IMR-90 (cell line): ENCODE results near the gene GSTP1. TPM values are rescaled to one million over a fixed set of nuclear protein-coding genes. Genes with fewer than 3 reads are reported as not detected.

ENCODE experiments used
- ATAC-seq: fragments of 200-7000 bp; cut with Tn5 transposase; 2 replicates; pipeline ENCODE4 v1.9.1; 2020; ENCODE audit warnings: low read depth, mild to moderate bottlenecking, moderate library complexity
- BruUV-seq: library from RNA; stranded (reverse); fragments of 400-500 nt; replicated peaks from 2 replicates; lab custom pipeline; 2021; lab: Mats Ljungman, UMichigan
- CTCF ChIA-PET: fragments of 300-600 bp; formaldehyde crosslinking; extraction: SDS; loops from one replicate; lab custom pipeline; 2021; ENCODE audit warnings: antibody characterized with exemption; lab: Yijun Ruan, JAX
- POLR2A ChIA-PET: fragments of 300-600 bp; sonication (Branson Sonifier 250); formaldehyde crosslinking; loops from one replicate; lab custom pipeline; 2022; ENCODE audit warnings: antibody characterized with exemption; ENCODE audit not compliant: unreplicated experiment; lab: Charles Lee
- DNase-seq: peaks from one replicate; pipeline ENCODE4 v3.0.0; 2013
- H2AFZ ChIP-seq: replicated peaks from 2 replicates; pipeline ENCODE3; 2013; ENCODE audit warnings: low read length, mild to moderate bottlenecking; ENCODE audit not compliant: poor library complexity
- H2AK5ac ChIP-seq: 2 replicates; pipeline ENCODE4 v1.6.1; 2013; ENCODE audit warnings: low read depth, low read length, inconsistent platforms
- H2AK9ac ChIP-seq: replicated peaks from 2 replicates; pipeline ENCODE3; 2013; ENCODE audit warnings: mild to moderate bottlenecking, low read depth, low read length, moderate library complexity; ENCODE audit not compliant: poor library complexity
- H2BK120ac ChIP-seq: 2 replicates; pipeline ENCODE4 v1.6.1; 2013; ENCODE audit warnings: low read depth, low read length, inconsistent platforms
- H2BK15ac ChIP-seq: 3 replicates; pipeline ENCODE4 v1.6.1; 2013; ENCODE audit warnings: low read depth, low read length, inconsistent platforms
- H2BK20ac ChIP-seq: 2 replicates; pipeline ENCODE4 v1.6.1; 2013; ENCODE audit warnings: low read depth, mild to moderate bottlenecking, inconsistent platforms, low read length, moderate library complexity
- H2BK5ac ChIP-seq: 2 replicates; pipeline ENCODE4 v1.6.1; 2013; ENCODE audit warnings: mild to moderate bottlenecking, low read depth, low read length, inconsistent platforms; ENCODE audit not compliant: poor library complexity, severe bottlenecking
- H3K14ac ChIP-seq: replicated peaks from 2 replicates; pipeline ENCODE4 v1.6.1; 2013; ENCODE audit warnings: low read depth, low read length, inconsistent platforms
- H3K18ac ChIP-seq: 2 replicates; pipeline ENCODE4 v1.6.1; 2013; ENCODE audit warnings: low read depth, low read length, control low read depth
- H3K23ac ChIP-seq: 2 replicates; pipeline ENCODE4 v1.6.1; 2013; ENCODE audit warnings: low read depth, low read length, inconsistent platforms
- H3K27ac ChIP-seq: 2 replicates; pipeline ENCODE4 v1.5.1; 2013; ENCODE audit warnings: mild to moderate bottlenecking, control low read depth, low read length; ENCODE audit not compliant: insufficient read depth
- H3K27me3 ChIP-seq: 2 replicates; pipeline ENCODE4 v1.6.1; 2013; ENCODE audit warnings: low read length; ENCODE audit not compliant: control insufficient read depth, insufficient read depth
- H3K36me3 ChIP-seq: 2 replicates; pipeline ENCODE4 v1.6.1; 2013; ENCODE audit warnings: low read length, mixed read lengths; ENCODE audit not compliant: control insufficient read depth, insufficient read depth
- H3K4ac ChIP-seq: 2 replicates; pipeline ENCODE4 v1.6.1; 2013; ENCODE audit warnings: low read depth, low read length, inconsistent platforms
- H3K4me1 ChIP-seq: 2 replicates; pipeline ENCODE4 v1.6.1; 2013; ENCODE audit warnings: low read length, mixed read lengths; ENCODE audit not compliant: control insufficient read depth, insufficient read depth
- H3K4me2 ChIP-seq: 2 replicates; pipeline ENCODE4 v1.6.1; 2013; ENCODE audit warnings: low read depth, mild to moderate bottlenecking, control low read depth, low read length, moderate library complexity
- H3K4me3 ChIP-seq: 2 replicates; pipeline ENCODE4 v1.5.1; 2013; ENCODE audit warnings: low read depth, mild to moderate bottlenecking, control low read depth, low read length, moderate library complexity; ENCODE audit not compliant: insufficient read depth
- H3K56ac ChIP-seq: 2 replicates; pipeline ENCODE4 v1.6.1; 2013; ENCODE audit warnings: low read length, inconsistent platforms; ENCODE audit not compliant: insufficient read depth; ENCODE audit errors: extremely low read depth
- H3K79me1 ChIP-seq, 2 experiments: 2 replicates each; pipeline ENCODE4 v1.6.1; 2013; ENCODE audit warnings: low read length in 2 of 2, inconsistent platforms in 1 of 2, low read depth in 1 of 2
- H3K9ac ChIP-seq: 2 replicates; pipeline ENCODE4 v1.6.1; 2013; ENCODE audit warnings: low read depth, low read length, control low read depth
- H3K9me1 ChIP-seq: 2 replicates; pipeline ENCODE4 v1.6.1; 2013; ENCODE audit warnings: low read length, inconsistent platforms; ENCODE audit not compliant: insufficient read depth
- H3K9me3 ChIP-seq: 2 replicates; pipeline ENCODE4 v1.6.1; 2013; ENCODE audit warnings: low read length; ENCODE audit not compliant: control insufficient read depth, insufficient read depth
- H4K20me1 ChIP-seq: 2 replicates; pipeline ENCODE4 v1.6.1; 2013; ENCODE audit warnings: low read length, inconsistent platforms; ENCODE audit not compliant: insufficient read depth
- H4K5ac ChIP-seq: 2 replicates; pipeline ENCODE4 v1.6.1; 2013; ENCODE audit warnings: mild to moderate bottlenecking, low read depth, low read length, control low read depth
- H4K8ac ChIP-seq, 2 experiments: 2 replicates each; pipeline ENCODE4 v1.6.1; 2013; ENCODE audit warnings: low read depth in 2 of 2, low read length in 2 of 2, control low read depth in 1 of 2, inconsistent platforms in 1 of 2
- H4K91ac ChIP-seq: 2 replicates; pipeline ENCODE4 v1.6.1; 2013; ENCODE audit warnings: low read depth, low read length, inconsistent platforms; ENCODE audit not compliant: insufficient read depth
- FOS ChIP-seq: fragments of 150-350 bp; IDR thresholded peaks from 2 replicates; pipeline ENCODE4 v1.6.1; 2016; ENCODE audit warnings: low read depth, low read length
- POLR2A ChIP-seq: IDR thresholded peaks from 2 replicates; pipeline ENCODE4 v1.6.1; 2012; ENCODE audit warnings: mild to moderate bottlenecking, low read depth, low read length
- RFX5 ChIP-seq: IDR thresholded peaks from 2 replicates; pipeline ENCODE4 v1.8.0; 2012; ENCODE audit warnings: low read depth, mild to moderate bottlenecking, low read length, moderate library complexity
- WGBS, 2 experiments: methylation state at CpG; one replicate each; pipeline versions ENCODE4 v1.1.5 to v1.1.7; 2013; ENCODE audit warnings: missing lambda C conversion rate in 2 of 2; ENCODE audit not compliant: insufficient read length in 1 of 2; ENCODE audit errors: extremely low coverage in 2 of 2; 5-methylcytosine and 5-hydroxymethylcytosine counted together
- dilution Hi-C: fragments of 300-500 bp; cut with HindIII; formaldehyde crosslinking; loops from one replicate; pipeline ENCODE4 v1.14.3; 2018; ENCODE audit warnings: low sequenced_read_pairs; ENCODE audit not compliant: unreplicated experiment
- in situ Hi-C: fragments of 300-500 bp; cut with MboI; formaldehyde crosslinking; loops from 3 replicates; pipeline ENCODE4 v1.14.3; 2019; ENCODE audit warnings: low sequenced_read_pairs, inconsistent platforms, mixed read lengths
- intact Hi-C: fragments of 100-400 bp; cut with micrococcal nuclease; formaldehyde crosslinking; loops from 2 replicates; pipeline ENCODE4 v1.10.0; 2022
- polyA plus RNA-seq, 3 experiments: library from polyadenylated mRNA; depleted of rRNA; stranded (reverse); fragments of >200 nt; gene quantifications; 2 replicates each; pipeline ENCODE4 v1.2.3, GENCODE V29; 2012; ENCODE audit warnings: low replicate concordance in 1 of 3
- total RNA-seq: library from RNA; depleted of rRNA; stranded (reverse); fragments of >200 nt; gene quantifications from 2 replicates; pipeline ENCODE4 v1.2.3, GENCODE V29; 2012

GSTP1 gene
- total and polyA plus RNA-seq, 2 of the 4 experiments (the other 2 are of a cell fraction) = 947 to 1,539 TPM

GRCh38 chr11:67600324-67601029 is 16.9 kb downstream of the GSTP1 start:
- POLR2A ChIA-PET = no interaction called here
- no peak overlapping the region for H2AK9ac ChIP-seq
- no peak for TF ChIP-seq POLR2A
- TF ChIP-seq FOS = no peak
- no peak for TF ChIP-seq RFX5

More at GRCh38 chr11:67600324-67601029, 16.9 kb downstream of the GSTP1 start:
- H3K27me3 ChIP-seq = peaks cover 25% of the 10 kb centered on the region
- no peak overlapping the region for H3K4ac ChIP-seq
- in situ Hi-C loops (no loop called here), intact Hi-C loops (no loop called here), dilution Hi-C loops (no loop called here)
- H3K4me3 ChIP-seq = no peak overlapping the region
- H2BK5ac ChIP-seq = no peak overlapping the region
- H2BK15ac ChIP-seq = no peak overlapping the region
- no peak overlapping the region for H3K18ac ChIP-seq
- no peaks in the 10 kb centered on the region for H3K4me1 ChIP-seq
- H3K4me2 ChIP-seq = no peak overlapping the region
- H3K27ac ChIP-seq = no peak overlapping the region
- BruUV-seq = no TSS peak
- H2AK5ac ChIP-seq = no peak overlapping the region
- no peak overlapping the region for H2BK120ac ChIP-seq
- DNase-seq (no peak), ATAC-seq (no peak)
- no peaks in the 10 kb centered on the region for H4K20me1 ChIP-seq
- no peaks in the 10 kb centered on the region for H3K36me3 ChIP-seq
- H3K56ac ChIP-seq = no peak overlapping the region
- CTCF ChIA-PET = no interaction called here
- no peak overlapping the region for H3K9ac ChIP-seq
- no peak overlapping the region for H4K8ac ChIP-seq
- no peak overlapping the region for H2AFZ ChIP-seq
- H3K9me1 ChIP-seq = no peaks in the 10 kb centered on the region
- 78% methylated on average over 3 of the region's 7 CpGs; no CpG with 5 or more reads in 1 of the 2 experiments for WGBS, 2 experiments
- H4K5ac ChIP-seq = no peak overlapping the region
- H3K23ac ChIP-seq = no peak overlapping the region
- H3K79me1 ChIP-seq = no peaks in the 10 kb centered on the region
- H2BK20ac ChIP-seq = no peak overlapping the region
- no peak overlapping the region for H3K14ac ChIP-seq
- H3K9me3 ChIP-seq = peaks cover 6% of the 10 kb centered on the region
- no peak overlapping the region for H4K91ac ChIP-seq
